Measurements from ENCODE around the gene VPS51. TPM values are rescaled to one million over a fixed set of nuclear protein-coding genes. Genes with fewer than 3 reads are reported as not detected.

Gene VPS51
- polyA plus RNA-seq, 4 donors: 111 to 159 (median 136) TPM

DNA sequence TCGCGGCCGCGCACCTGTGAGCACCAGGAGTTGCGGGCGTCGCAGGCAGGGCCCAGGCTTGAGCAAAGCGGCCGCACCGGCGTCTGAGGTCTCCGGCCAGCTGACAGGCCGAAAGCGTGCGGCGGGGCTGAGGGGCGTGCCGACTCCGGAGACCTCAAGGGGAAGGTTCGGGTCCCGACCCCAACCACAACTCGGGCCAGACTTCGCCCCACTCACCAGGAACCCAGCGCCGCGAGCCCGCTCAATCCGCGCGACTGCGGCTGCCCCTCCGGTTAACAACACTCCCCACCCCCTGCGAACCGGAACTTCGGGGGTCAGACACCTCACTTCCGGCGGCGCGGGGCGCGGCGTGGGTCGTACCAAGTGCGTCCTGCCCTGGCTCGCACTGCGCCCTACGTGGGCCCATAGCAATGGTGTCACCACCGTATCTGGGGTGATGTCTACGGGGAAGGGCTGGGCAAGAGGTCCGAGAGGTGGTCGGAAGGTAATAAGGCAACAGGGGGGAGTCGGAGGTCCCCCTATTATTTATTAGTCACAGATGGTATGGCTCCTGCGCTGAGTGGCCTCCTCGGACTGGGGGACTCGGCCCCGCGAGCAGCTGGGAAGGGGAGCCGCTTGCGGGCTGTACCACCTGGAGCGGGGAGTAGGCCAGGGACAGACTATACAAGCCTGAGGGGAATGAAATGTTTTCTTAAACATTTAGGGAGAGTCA lies 38.4 kb downstream of the VPS51 start, which contains the start of gene SYVN1:
Gene SYVN1 (minus strand): TSS at position 280 of the 712 bp plus-strand sequence. CDS start 918 bp downstream, outside the sequence.
- H3K27ac ChIP-seq (ENCODE audit: low read depth in 1 of 3, low read length in 2 of 3): peak within 1 kb of the TSS; percentile 97 to 99 (median 99)
- no peaks in the 10 kb centered on the region for H3K9me3 ChIP-seq (ENCODE audit: control insufficient read depth in 2 of 2, insufficient read depth in 1 of 2, low read depth in 1 of 2, low read length in 1 of 2)
- peak; percentile 92 to 97 for DNase-seq
- 0% methylated on average over 53 to 60 of the region's 60 CpGs for WGBS, 3 donors
- FAIRE-seq: no peak
- H3K36me3 ChIP-seq (ENCODE audit: control insufficient read depth in 3 of 3, insufficient read depth in 2 of 3, low read depth in 1 of 3, low read length in 3 of 3): peaks cover 10 to 39% (median 17%) of the 10 kb centered on the region in 3 donors
- peak within 1 kb of the TSS; percentile 81 to 90 (median 89) for H3K4me3 ChIP-seq (ENCODE audit: low read depth in 1 of 3, low read length in 3 of 3)
- no peaks in the 10 kb centered on the region for H3K27me3 ChIP-seq (ENCODE audit: control insufficient read depth in 3 of 3, insufficient read depth in 3 of 3, low read length in 3 of 3)
- H3K4me1 ChIP-seq (ENCODE audit: control insufficient read depth in 3 of 3, insufficient read depth in 2 of 3, low read depth in 1 of 3, low read length in 2 of 3): peaks cover 2 to 20% (median 7%) of the 10 kb centered on the region in 3 donors

DNA sequence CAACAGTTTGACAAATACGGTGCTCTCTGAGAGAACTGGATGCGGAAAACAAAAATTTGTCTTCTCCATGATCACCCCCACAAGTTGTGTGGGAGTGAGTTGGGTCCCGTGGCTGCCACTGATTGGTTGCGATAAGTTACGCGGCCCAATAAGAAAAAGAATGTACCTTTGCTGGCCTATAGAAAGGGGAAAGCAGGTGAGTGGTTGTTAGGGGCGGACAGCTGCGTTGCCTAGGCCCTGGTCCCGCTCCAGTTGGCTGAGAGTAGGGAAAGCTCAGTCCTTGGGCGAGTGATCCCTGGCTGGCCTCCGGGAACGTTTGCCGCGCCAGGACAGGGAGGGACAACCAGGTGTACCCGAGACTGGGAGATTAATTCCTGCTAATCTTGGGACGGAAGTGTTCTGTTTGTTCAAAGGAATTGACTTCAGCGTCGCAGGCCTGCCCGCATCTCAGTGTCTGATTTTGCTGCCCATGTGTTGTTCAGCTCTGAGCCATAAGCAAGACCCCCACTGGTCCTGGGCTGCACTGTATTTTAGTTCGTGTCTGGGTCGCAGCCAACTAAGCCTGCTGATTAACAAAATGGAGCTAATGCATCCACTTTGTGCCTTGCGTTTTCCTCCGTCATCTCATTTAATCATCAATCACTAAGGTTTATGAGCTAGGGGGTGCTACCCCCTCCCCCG lies 39.1 kb downstream of the VPS51 start:
- FAIRE-seq (no peak), DNase-seq (peak; percentile 97 to 99)
- H3K27ac ChIP-seq (ENCODE audit: low read depth in 1 of 3, low read length in 2 of 3): peak overlapping the region; percentile 97 to 99 (median 99)
- H3K27me3 ChIP-seq (ENCODE audit: control insufficient read depth in 3 of 3, insufficient read depth in 3 of 3, low read length in 3 of 3): no peaks in the 10 kb centered on the region
- H3K4me3 ChIP-seq (ENCODE audit: low read depth in 1 of 3, low read length in 3 of 3): peak overlapping the region; percentile 81 to 90 (median 89)
- H3K4me1 ChIP-seq (ENCODE audit: control insufficient read depth in 3 of 3, insufficient read depth in 2 of 3, low read depth in 1 of 3, low read length in 2 of 3): peaks cover 2 to 20% (median 7%) of the 10 kb centered on the region in 3 donors
- H3K9me3 ChIP-seq (ENCODE audit: control insufficient read depth in 2 of 2, insufficient read depth in 1 of 2, low read depth in 1 of 2, low read length in 1 of 2): no peaks in the 10 kb centered on the region
- peaks cover 10 to 32% (median 13%) of the 10 kb centered on the region in 3 donors for H3K36me3 ChIP-seq (ENCODE audit: control insufficient read depth in 3 of 3, insufficient read depth in 2 of 3, low read depth in 1 of 3, low read length in 3 of 3)
- WGBS, 3 donors: 1 to 2% (median 1%) methylated on average over 24 of the region's 24 CpGs

DNA sequence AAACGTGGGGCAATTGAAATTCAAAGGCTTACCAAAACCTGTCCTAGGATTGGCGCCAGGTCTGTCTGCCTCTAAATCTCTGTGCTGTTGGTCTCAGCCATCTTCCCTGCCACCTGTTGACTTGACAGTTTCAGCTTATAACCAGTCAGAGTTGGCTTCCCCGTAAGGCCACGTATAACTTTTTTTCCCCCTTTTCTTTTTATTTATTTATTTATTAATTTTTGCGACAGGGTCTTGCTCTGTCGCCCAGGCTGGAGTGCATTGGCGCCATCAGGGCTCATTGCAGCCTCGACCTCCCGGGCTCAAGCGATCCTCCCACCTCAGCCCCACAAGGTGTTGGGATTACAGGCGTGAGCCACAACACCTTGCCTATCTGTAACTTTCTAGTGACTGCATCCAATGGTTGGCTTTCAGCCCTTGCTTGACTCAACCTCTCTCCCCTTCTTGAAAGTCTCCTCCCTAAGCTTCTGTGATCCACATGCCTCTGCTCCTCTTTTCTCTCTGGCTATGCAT lies 39.7 kb downstream of the VPS51 start:
- peaks cover 8 to 26% (median 10%) of the 10 kb centered on the region in 3 donors for H3K36me3 ChIP-seq (ENCODE audit: control insufficient read depth in 3 of 3, insufficient read depth in 2 of 3, low read depth in 1 of 3, low read length in 3 of 3)
- H3K4me1 ChIP-seq (ENCODE audit: control insufficient read depth in 3 of 3, insufficient read depth in 2 of 3, low read depth in 1 of 3, low read length in 2 of 3): peaks cover 2 to 20% (median 7%) of the 10 kb centered on the region in 3 donors
- no peaks in the 10 kb centered on the region for H3K27me3 ChIP-seq (ENCODE audit: control insufficient read depth in 3 of 3, insufficient read depth in 3 of 3, low read length in 3 of 3)
- peak overlapping the region; percentile 92 to 99 (median 99) for H3K27ac ChIP-seq (ENCODE audit: low read depth in 1 of 3, low read length in 2 of 3)
- no peaks in the 10 kb centered on the region for H3K9me3 ChIP-seq (ENCODE audit: control insufficient read depth in 2 of 2, insufficient read depth in 1 of 2, low read depth in 1 of 2, low read length in 1 of 2)
- FAIRE-seq (no peak), DNase-seq (no peak)
- WGBS, 3 donors: 42 to 48% (median 46%) methylated on average over 11 of the region's 11 CpGs
- peak overlapping the region in 2 of 3 donors; percentile 81 to 90 for H3K4me3 ChIP-seq (ENCODE audit: low read depth in 1 of 3, low read length in 3 of 3)

DNA sequence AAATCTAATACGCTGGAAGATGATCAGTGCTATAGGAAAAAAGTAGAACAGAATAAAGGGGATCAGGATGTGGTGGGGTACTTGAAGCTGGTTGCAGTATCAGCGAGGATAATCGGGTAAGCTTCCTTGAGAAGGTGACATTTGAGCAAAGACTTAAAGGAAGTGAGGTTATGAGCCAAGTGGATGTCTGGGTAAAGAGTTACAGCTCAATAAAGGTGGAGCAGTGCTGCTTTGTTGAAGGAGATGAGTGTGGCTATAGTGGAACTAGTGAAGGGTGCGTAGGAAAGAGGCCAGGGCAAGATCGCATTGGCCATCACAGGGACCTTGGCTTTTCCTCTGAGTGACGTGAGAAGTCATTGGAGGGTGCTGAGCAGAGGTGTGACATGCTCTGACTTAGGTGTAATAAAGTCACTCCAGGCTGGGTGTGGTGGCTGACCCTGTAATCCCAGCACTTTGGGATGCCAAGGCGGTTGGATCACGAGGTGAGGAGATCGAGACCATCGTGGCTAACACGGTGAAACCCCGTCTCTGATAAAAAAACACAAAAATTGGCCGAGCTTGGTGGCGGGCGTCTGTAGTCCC lies 40.6 kb downstream of the VPS51 start:
- peak in 1 of 2 donors; percentile 42 for DNase-seq
- Histone ChIP-seq H3K36me3 (ENCODE audit: control insufficient read depth in 3 of 3, insufficient read depth in 2 of 3, low read depth in 1 of 3, low read length in 3 of 3) (peaks cover 2 to 17% (median 4%) of the 10 kb centered on the region in 3 donors), H3K27ac (ENCODE audit: low read depth in 1 of 3, low read length in 2 of 3) (peak overlapping the region in 2 of 3 donors; percentile 99), H3K9me3 (ENCODE audit: control insufficient read depth in 2 of 2, insufficient read depth in 1 of 2, low read depth in 1 of 2, low read length in 1 of 2) (no peaks in the 10 kb centered on the region), H3K4me3 (ENCODE audit: low read depth in 1 of 3, low read length in 3 of 3) (no peak overlapping the region), H3K27me3 (ENCODE audit: control insufficient read depth in 3 of 3, insufficient read depth in 3 of 3, low read length in 3 of 3) (no peaks in the 10 kb centered on the region), H3K4me1 (ENCODE audit: control insufficient read depth in 3 of 3, insufficient read depth in 2 of 3, low read depth in 1 of 3, low read length in 2 of 3) (peaks cover 2 to 20% (median 7%) of the 10 kb centered on the region in 3 donors)
- 55 to 78% (median 74%) methylated on average over 15 of the region's 15 CpGs for WGBS, 3 donors
- FAIRE-seq: no peak

DNA sequence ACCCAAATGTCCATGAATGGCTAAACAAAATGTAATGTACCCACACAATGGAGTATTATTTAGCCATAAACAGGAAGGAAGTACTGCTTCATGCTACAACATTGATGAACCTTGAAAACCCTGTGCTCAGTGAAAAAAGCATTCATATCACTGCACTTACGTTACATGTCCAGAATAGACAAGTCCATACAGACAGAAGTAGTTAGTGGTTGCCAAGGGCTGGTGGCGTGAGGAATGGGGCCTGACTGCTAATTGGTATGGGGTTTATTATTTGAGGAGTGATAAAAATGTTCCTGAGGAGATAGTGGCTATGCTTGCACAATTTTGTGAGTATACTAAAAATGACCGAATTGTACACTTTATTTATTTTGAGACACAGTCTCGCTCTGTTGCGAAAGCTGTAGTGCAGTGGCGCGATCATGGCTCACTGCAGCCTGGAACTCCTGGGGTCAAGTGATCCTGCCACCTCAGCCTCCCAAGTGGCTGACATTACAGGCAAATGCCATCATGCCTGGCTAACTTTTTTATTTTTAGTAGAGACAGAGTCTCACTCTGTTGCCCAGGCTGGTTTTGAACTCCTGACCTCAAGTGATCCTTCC lies 46.0 kb downstream of the VPS51 start:
- DNase-seq: no peak
- no peaks in the 10 kb centered on the region for H3K36me3 ChIP-seq (ENCODE audit: control insufficient read depth in 3 of 3, insufficient read depth in 2 of 3, low read depth in 1 of 3, low read length in 3 of 3)
- peaks cover 0 to 2% (median 0%) of the 10 kb centered on the region in 3 donors for H3K27me3 ChIP-seq (ENCODE audit: control insufficient read depth in 3 of 3, insufficient read depth in 3 of 3, low read length in 3 of 3)
- 82 to 88% (median 85%) methylated on average over 7 of the region's 7 CpGs for WGBS, 3 donors
- peaks cover 0 to 5% of the 10 kb centered on the region in 2 donors for H3K9me3 ChIP-seq (ENCODE audit: control insufficient read depth in 2 of 2, insufficient read depth in 1 of 2, low read depth in 1 of 2, low read length in 1 of 2)
- no peaks in the 10 kb centered on the region for H3K4me1 ChIP-seq (ENCODE audit: control insufficient read depth in 3 of 3, insufficient read depth in 2 of 3, low read depth in 1 of 3, low read length in 2 of 3)
- no peak for FAIRE-seq
- no peak overlapping the region for H3K27ac ChIP-seq (ENCODE audit: low read depth in 1 of 3, low read length in 2 of 3)
- H3K4me3 ChIP-seq (ENCODE audit: low read depth in 1 of 3, low read length in 3 of 3): no peak overlapping the region

DNA sequence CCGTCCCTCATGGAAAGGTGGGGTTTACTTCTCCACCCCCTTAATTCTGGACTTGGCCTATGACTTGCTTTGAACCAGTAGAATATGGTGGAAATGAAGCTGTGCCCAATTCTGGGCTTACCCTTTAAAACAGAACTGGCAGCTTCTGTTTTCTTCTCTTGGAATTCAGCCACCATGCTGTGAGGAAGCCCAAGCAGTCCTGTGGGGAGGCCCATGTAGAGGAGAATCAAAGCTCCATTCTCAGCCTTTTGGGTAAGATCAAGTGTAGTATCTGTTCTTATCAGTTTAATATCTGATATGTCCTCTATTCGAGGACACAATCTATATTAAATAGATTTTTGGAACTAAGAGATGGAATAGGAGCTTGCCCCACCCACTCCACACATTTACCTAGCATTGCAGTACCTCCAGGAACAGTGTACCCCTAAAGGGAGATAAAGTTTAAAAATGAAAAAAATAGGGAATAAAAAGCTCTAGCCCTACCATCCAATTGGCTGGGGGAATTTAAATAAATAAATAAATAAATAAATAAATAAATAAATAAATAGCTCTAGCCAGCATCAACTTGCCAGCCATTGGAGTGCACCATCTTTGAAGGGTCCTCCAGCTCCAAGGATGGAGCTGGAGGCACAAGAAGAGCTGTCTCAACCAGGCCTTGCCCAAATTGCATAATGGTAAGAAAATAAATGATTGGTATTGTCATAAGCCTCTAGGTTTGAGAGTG lies 51.5 kb downstream of the VPS51 start:
- Histone ChIP-seq H3K4me1 (ENCODE audit: control insufficient read depth in 3 of 3, insufficient read depth in 2 of 3, low read depth in 1 of 3, low read length in 2 of 3) (peaks cover 0 to 11% (median 2%) of the 10 kb centered on the region in 3 donors), H3K27ac (ENCODE audit: low read depth in 1 of 3, low read length in 2 of 3) (no peak overlapping the region), H3K9me3 (ENCODE audit: control insufficient read depth in 2 of 2, insufficient read depth in 1 of 2, low read depth in 1 of 2, low read length in 1 of 2) (peaks cover 0 to 10% of the 10 kb centered on the region in 2 donors), H3K4me3 (ENCODE audit: low read depth in 1 of 3, low read length in 3 of 3) (no peak overlapping the region), H3K27me3 (ENCODE audit: control insufficient read depth in 3 of 3, insufficient read depth in 3 of 3, low read length in 3 of 3) (peaks cover 0 to 2% (median 0%) of the 10 kb centered on the region in 3 donors), H3K36me3 (ENCODE audit: control insufficient read depth in 3 of 3, insufficient read depth in 2 of 3, low read depth in 1 of 3, low read length in 3 of 3) (no peaks in the 10 kb centered on the region)
- no peak for DNase-seq
- WGBS, 3 donors: 75 to 81% (median 79%) methylated on average over 2 of the region's 2 CpGs
- no peak for FAIRE-seq

DNA sequence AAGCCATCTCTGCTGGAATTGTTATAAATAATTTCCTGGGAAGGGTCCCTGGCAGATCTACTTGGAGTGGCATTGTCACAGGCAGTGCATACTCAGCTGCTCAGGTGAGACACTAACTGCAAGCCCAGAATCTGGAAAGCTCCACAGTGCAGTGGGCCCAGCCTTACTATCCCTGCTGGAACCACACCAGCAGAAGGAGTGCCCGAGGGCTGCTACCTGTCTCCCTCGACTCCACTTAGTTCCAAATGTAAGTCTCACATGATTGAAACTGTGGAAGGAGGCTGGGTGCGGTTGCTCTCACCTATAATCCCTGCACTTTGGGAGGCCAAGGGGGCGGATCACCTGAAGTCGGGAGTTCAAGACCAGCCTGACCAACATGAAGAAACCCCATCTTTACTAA lies 52.6 kb downstream of the VPS51 start:
- Histone ChIP-seq H3K4me1 (ENCODE audit: control insufficient read depth in 3 of 3, insufficient read depth in 2 of 3, low read depth in 1 of 3, low read length in 2 of 3) (peaks cover 0 to 11% (median 2%) of the 10 kb centered on the region in 3 donors), H3K27ac (ENCODE audit: low read depth in 1 of 3, low read length in 2 of 3) (no peak overlapping the region), H3K36me3 (ENCODE audit: control insufficient read depth in 3 of 3, insufficient read depth in 2 of 3, low read depth in 1 of 3, low read length in 3 of 3) (no peaks in the 10 kb centered on the region), H3K4me3 (ENCODE audit: low read depth in 1 of 3, low read length in 3 of 3) (no peak overlapping the region), H3K9me3 (ENCODE audit: control insufficient read depth in 2 of 2, insufficient read depth in 1 of 2, low read depth in 1 of 2, low read length in 1 of 2) (peaks cover 0 to 10% of the 10 kb centered on the region in 2 donors), H3K27me3 (ENCODE audit: control insufficient read depth in 3 of 3, insufficient read depth in 3 of 3, low read length in 3 of 3) (peaks cover 0 to 2% (median 0%) of the 10 kb centered on the region in 3 donors)
- FAIRE-seq (no peak), DNase-seq (no peak)
- WGBS, 3 donors: 71 to 89% (median 88%) methylated on average over 5 of the region's 5 CpGs
